HepG2 (cell line): Measurements from ENCODE around the gene ARHGEF4. TPM values are rescaled to one million over a fixed set of nuclear protein-coding genes. Genes with fewer than 3 reads are reported as not detected.

Source experiments
- ATAC-seq: fragments of 200-7000 bp; cut with Tn5 transposase; 3 replicates; pipeline ENCODE4 v1.9.1; 2020; ENCODE audit warnings: mild to moderate bottlenecking, moderate library complexity
- BruUV-seq: library from RNA; stranded (reverse); fragments of 400-500 nt; replicated peaks from 2 replicates; lab custom pipeline; 2021; lab: Mats Ljungman, UMichigan
- CTCF ChIA-PET: fragments of 300-600 bp; formaldehyde crosslinking; extraction: SDS; loops from one replicate; lab custom pipeline; 2021; ENCODE audit warnings: low total read pairs, inconsistent platforms, low intra/inter-chr PET ratio; lab: Yijun Ruan, JAX
- POLR2A ChIA-PET: fragments of 350-600 bp; sonication (Branson Sonifier 250); formaldehyde crosslinking; loops from one replicate; lab custom pipeline; 2020; ENCODE audit warnings: antibody characterized with exemption, inconsistent platforms; lab: Yijun Ruan, JAX
- DNase-seq: peaks from one replicate; pipeline ENCODE4 v3.0.0-alpha.2; 2015; ENCODE audit warnings: low spot score
- FAIRE-seq: peaks from 3 replicates; lab custom pipeline; 2011; peaks lifted over from hg19 to GRCh38; lab: Jason Lieb, UNC
- H2AFZ ChIP-seq: one replicate; pipeline ENCODE4 v1.6.1; 2011; ENCODE audit warnings: low read length, inconsistent platforms
- H3K27ac ChIP-seq: fragments of 300-600 bp; 3 replicates; pipeline ENCODE4 v1.8.0; 2011; ENCODE audit warnings: mixed run types, mild to moderate bottlenecking, mixed read lengths, low read length, inconsistent platforms; ENCODE audit not compliant: insufficient read depth; ENCODE audit errors: extremely low read length
- H3K27me3 ChIP-seq, 2 experiments: fragments of 200-600 bp in 1 of 2; 2 replicates in 1 of 2; 3 replicates in 1 of 2; pipeline versions ENCODE4 v1.6.0 to v1.8.0; 2011; ENCODE audit warnings: low read length in 2 of 2, mild to moderate bottlenecking in 2 of 2, moderate library complexity in 2 of 2, inconsistent platforms in 1 of 2; ENCODE audit not compliant: insufficient read depth in 2 of 2, control insufficient read depth in 1 of 2
- H3K36me3 ChIP-seq, 2 experiments: fragments of 200-600 bp in 1 of 2; replicated peaks in 1 of 2; 2 replicates in 1 of 2; 3 replicates in 1 of 2; pipeline versions ENCODE4 v1.5.1 to v1.8.0; 2011; ENCODE audit warnings: low read length in 2 of 2, inconsistent platforms in 1 of 2; ENCODE audit not compliant: insufficient read depth in 2 of 2, control insufficient read depth in 1 of 2
- H3K4me1 ChIP-seq: 2 replicates; pipeline ENCODE4 v1.5.1; 2012; ENCODE audit warnings: low read length, inconsistent platforms; ENCODE audit not compliant: insufficient read depth
- H3K4me2 ChIP-seq: 2 replicates; pipeline ENCODE4 v1.6.0; 2011; ENCODE audit warnings: low read depth, low read length, inconsistent platforms
- H3K4me3 ChIP-seq, 3 experiments: fragments of 200-600 bp in 1 of 3; sonication (generic), shearing (Covaris generic) in 1 of 3; replicated peaks in 1 of 3; 2 replicates each; pipeline ENCODE4 v1.5.1; 2011 to 2016; ENCODE audit warnings: low read length in 3 of 3, inconsistent platforms in 2 of 3, low read depth in 2 of 3, mild to moderate bottlenecking in 2 of 3, control low read depth in 1 of 3, mixed read lengths in 1 of 3; ENCODE audit not compliant: insufficient read depth in 1 of 3
- H3K79me2 ChIP-seq: one replicate; pipeline ENCODE4 v1.6.1; 2011; ENCODE audit warnings: low read length, inconsistent platforms; ENCODE audit not compliant: insufficient read depth
- H3K9ac ChIP-seq: 2 replicates; pipeline ENCODE4 v1.6.0; 2011; ENCODE audit warnings: mild to moderate bottlenecking, low read depth, low read length, inconsistent platforms; ENCODE audit not compliant: insufficient read depth
- H3K9me3 ChIP-seq: 2 replicates; pipeline ENCODE4 v1.5.1; 2012; ENCODE audit warnings: mild to moderate bottlenecking, low read length
- H4K20me1 ChIP-seq: 2 replicates; pipeline ENCODE4 v1.6.0; 2011; ENCODE audit warnings: inconsistent platforms, mild to moderate bottlenecking, low read length, moderate library complexity; ENCODE audit not compliant: insufficient read depth
- FLYWCH1 ChIP-seq: sonication (generic); formaldehyde crosslinking; IDR thresholded peaks from 2 replicates; pipeline ENCODE4 v1.8.1; 2023; ENCODE audit warnings: mild to moderate bottlenecking, missing genetic modification reagents
- JDP2 ChIP-seq: sonication (generic); formaldehyde crosslinking; IDR thresholded peaks from 2 replicates; pipeline ENCODE4 v1.8.1; 2022; ENCODE audit warnings: missing genetic modification reagents, borderline replicate concordance
- KDM6A ChIP-seq: IDR thresholded peaks from 2 replicates; pipeline ENCODE4 v1.6.1; 2016; ENCODE audit warnings: low read depth
- MIER2 ChIP-seq: IDR thresholded peaks from 2 replicates; pipeline ENCODE4 v1.6.1; 2016; ENCODE audit warnings: missing biosample characterization, missing genetic modification reagents
- NKX3-1 ChIP-seq: sonication (generic); formaldehyde crosslinking; IDR thresholded peaks from 2 replicates; pipeline ENCODE4 v1.5.0; 2020; ENCODE audit warnings: missing genetic modification reagents
- RXRB ChIP-seq: IDR thresholded peaks from 2 replicates; pipeline ENCODE4 v1.6.1; 2016; ENCODE audit warnings: borderline replicate concordance, missing genetic modification reagents, missing compliant biosample characterization
- SMYD3 ChIP-seq: sonication (generic); formaldehyde crosslinking; IDR thresholded peaks from 2 replicates; pipeline ENCODE4 v1.8.1; 2023; ENCODE audit warnings: mild to moderate bottlenecking, missing genetic modification reagents
- XRCC5 ChIP-seq: fragments of 200-400 bp; formaldehyde crosslinking; optimal IDR thresholded peaks from 2 replicates; pipeline ENCODE3; 2017; ENCODE audit warnings: mild to moderate bottlenecking, low read length
- ZNF235 ChIP-seq: sonication (generic); formaldehyde crosslinking; IDR thresholded peaks from 2 replicates; pipeline ENCODE4 v1.8.1; 2023; ENCODE audit warnings: mild to moderate bottlenecking, missing genetic modification reagents, borderline replicate concordance
- WGBS: methylation state at CpG from one replicate; pipeline ENCODE4 v1.1.6; 2017; ENCODE audit warnings: low lambda C conversion rate; 5-methylcytosine and 5-hydroxymethylcytosine counted together
- in situ Hi-C: cut with HindIII; loops from 2 replicates; pipeline ENCODE4 v1.10.0; 2017; ENCODE audit warnings: low pct_unique_long_range_greater_than_20kb; ENCODE audit not compliant: extremely low pct_ligation_motif_present
- intact Hi-C: fragments of 100-400 bp; cut with micrococcal nuclease; formaldehyde crosslinking; loops from one replicate; pipeline ENCODE4 v1.10.0; 2022; ENCODE audit not compliant: unreplicated experiment
- polyA plus RNA-seq, 8 experiments: library from polyadenylated mRNA; depleted of rRNA in 3 of 8; stranded (reverse) in 7 of 8; unstranded in 1 of 8; fragments of >200 nt; fragmentation: Illumina TruSeq in 4 of 8; extraction: Trizol in 4 of 8; gene quantifications; 2 replicates each; pipeline versions ENCODE4 v1.2.1 to v1.2.3, GENCODE V29; 2011 to 2016; ENCODE audit warnings: low read depth in 4 of 8, missing spikeins in 1 of 8, mixed read lengths in 1 of 8; ENCODE audit not compliant: insufficient read depth in 1 of 8
- total RNA-seq, 5 experiments: library from RNA; depleted of rRNA; stranded (reverse); fragments of >200 nt; fragmentation: Illumina TruSeq; extraction: Trizol; gene quantifications; 2 replicates each; pipeline ENCODE4 v1.2.3, GENCODE V29; 2016; ENCODE audit warnings: low read depth in 1 of 5
- TF ChIP-seq, protein P1 (sequence below): sonication (generic); formaldehyde crosslinking; IDR thresholded peaks from 2 replicates; pipeline ENCODE4 v1.5.1; 2020; ENCODE audit warnings: mild to moderate bottlenecking, missing genetic modification reagents, moderate library complexity

The ARHGEF4 gene
- total and polyA plus RNA-seq, 2 of the 13 experiments (the other 11 are each of a cell fraction or from before 2014, with no cell fraction given) = 0.11 to 0.13 TPM

DNA sequence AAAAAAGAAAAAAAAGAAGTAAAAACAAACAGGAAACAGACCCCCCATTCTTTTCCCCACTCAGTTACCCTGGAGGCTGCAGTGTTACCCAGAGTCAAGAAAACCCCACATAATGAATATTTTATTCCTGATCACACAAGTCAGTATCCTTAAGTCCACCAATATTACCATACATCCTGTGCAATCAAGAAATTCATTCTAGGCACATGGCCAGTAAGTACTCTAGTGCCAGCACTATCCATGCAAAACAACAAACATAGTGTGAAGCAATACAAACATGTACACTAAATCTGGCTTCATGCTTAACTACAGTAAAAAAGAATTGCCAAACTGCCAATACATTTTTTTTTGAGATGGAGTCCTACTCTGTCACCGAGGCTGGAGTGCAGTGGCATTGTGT is 145.0 kb downstream of the ARHGEF4 start:
- whole genome bisulfite sequencing = 0% methylated on average over 1 of the region's 1 CpG
- POLR2A ChIA-PET = no interaction called here
- no peaks in the 10 kb centered on the region for H3K4me1 ChIP-seq
- H3K27ac ChIP-seq = no peak overlapping the region
- TF ChIP-seq, protein P1, sequence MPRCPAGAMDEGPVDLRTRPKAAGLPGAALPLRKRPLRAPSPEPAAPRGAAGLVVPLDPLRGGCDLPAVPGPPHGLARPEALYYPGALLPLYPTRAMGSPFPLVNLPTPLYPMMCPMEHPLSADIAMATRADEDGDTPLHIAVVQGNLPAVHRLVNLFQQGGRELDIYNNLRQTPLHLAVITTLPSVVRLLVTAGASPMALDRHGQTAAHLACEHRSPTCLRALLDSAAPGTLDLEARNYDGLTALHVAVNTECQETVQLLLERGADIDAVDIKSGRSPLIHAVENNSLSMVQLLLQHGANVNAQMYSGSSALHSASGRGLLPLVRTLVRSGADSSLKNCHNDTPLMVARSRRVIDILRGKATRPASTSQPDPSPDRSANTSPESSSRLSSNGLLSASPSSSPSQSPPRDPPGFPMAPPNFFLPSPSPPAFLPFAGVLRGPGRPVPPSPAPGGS (CRISPR knock-in tag) = no peak
- TF ChIP-seq KDM6A (CRISPR knock-in tag) (no peak), ZNF235 (CRISPR knock-in tag) (no peak), MIER2 (CRISPR knock-in tag) (no peak), XRCC5 (no peak), NKX3-1 (CRISPR knock-in tag) (no peak), RXRB (CRISPR knock-in tag) (no peak), JDP2 (CRISPR knock-in tag) (no peak), SMYD3 (CRISPR knock-in tag) (no peak), FLYWCH1 (CRISPR knock-in tag) (no peak)
- H3K4me2 ChIP-seq = no peak overlapping the region
- FAIRE-seq (no peak), ATAC-seq (no peak), DNase-seq (no peak)
- CTCF ChIA-PET = no interaction called here
- no peak overlapping the region for H2AFZ ChIP-seq
- peaks cover 0 to 10% of the 10 kb centered on the region in 2 experiments; a peak in 2 of 5 replicates for H3K27me3 ChIP-seq
- H3K4me3 ChIP-seq = no peak overlapping the region
- H4K20me1 ChIP-seq = no peaks in the 10 kb centered on the region
- H3K36me3 ChIP-seq = no peaks in the 10 kb centered on the region
- in situ Hi-C loops (no loop called here), intact Hi-C loops (no loop called here)
- H3K9me3 ChIP-seq = peaks cover 27% of the 10 kb centered on the region
- no peak overlapping the region for H3K9ac ChIP-seq
- no peaks in the 10 kb centered on the region for H3K79me2 ChIP-seq
- BruUV-seq = no TSS peak
